ENCODE data around the gene SVOP.

GRCh38 chr12:109053382-109054123 lies 32.7 kb upstream of the SVOP start:
- TF ChIP-seq EZH2phosphoT487 (IDR thresholded peaks at IDR 0.05; ENCODE audit: borderline replicate concordance, low read length) (no peak), CTCF (IDR thresholded peaks at IDR 0.05; ENCODE audit: low read depth, low read length, poor library complexity, severe bottlenecking) (no peak)

Measured in DOHH2 (cell line).